ENCODE measurements around the gene ZNF302.

Gene ZNF302

GRCh38 chr19:34722353-34722752, 44.9 kb downstream of the ZNF302 start:
- H3K27me3 ChIP-seq (ENCODE audit: insufficient read depth, low read length) = peaks cover 4% of the 10 kb centered on the region
- H3K36me3 ChIP-seq (ENCODE audit: insufficient read depth, low read length) = no peaks in the 10 kb centered on the region
- no peak overlapping the region for H3K4me3 ChIP-seq (ENCODE audit: low read length)
- no peaks in the 10 kb centered on the region for H3K9me3 ChIP-seq (ENCODE audit: low read length)
- H3K4me1 ChIP-seq (ENCODE audit: insufficient read depth, low read length) = no peaks in the 10 kb centered on the region
- H2AFZ ChIP-seq (ENCODE audit: low read depth, low read length) = no peak overlapping the region

GRCh38 chr19:34725400-34725799, 47.9 kb downstream of the ZNF302 start:
- no peaks in the 10 kb centered on the region for H3K36me3 ChIP-seq (ENCODE audit: insufficient read depth, low read length)
- H3K27me3 ChIP-seq (ENCODE audit: insufficient read depth, low read length) = peaks cover 4% of the 10 kb centered on the region
- H2AFZ ChIP-seq (ENCODE audit: low read depth, low read length) = no peak overlapping the region
- H3K4me1 ChIP-seq (ENCODE audit: insufficient read depth, low read length) = no peaks in the 10 kb centered on the region
- H3K9me3 ChIP-seq (ENCODE audit: low read length) = peaks cover 2% of the 10 kb centered on the region
- H3K4me3 ChIP-seq (ENCODE audit: low read length) = no peak overlapping the region

- Histone ChIP-seq H2AFZ (ENCODE audit: low read depth, low read length) (no peak overlapping the region), H3K4me3 (ENCODE audit: low read length) (no peak overlapping the region), H3K27me3 (ENCODE audit: insufficient read depth, low read length) (no peaks in the 10 kb centered on the region), H3K4me1 (ENCODE audit: insufficient read depth, low read length) (peaks cover 7% of the 10 kb centered on the region), H3K36me3 (ENCODE audit: insufficient read depth, low read length) (no peaks in the 10 kb centered on the region), H3K9me3 (ENCODE audit: low read length) (peaks cover 7% of the 10 kb centered on the region)
Measured at GRCh38 chr19:34731019-34731829, 53.7 kb downstream of the ZNF302 start.

GRCh38 chr19:34731964-34732363, 54.5 kb downstream of the ZNF302 start:
- Histone ChIP-seq H3K4me1 (ENCODE audit: insufficient read depth, low read length) (peaks cover 7% of the 10 kb centered on the region), H2AFZ (ENCODE audit: low read depth, low read length) (no peak overlapping the region)

GRCh38 chr19:34732612-34733211, 55.2 kb downstream of the ZNF302 start:
- H3K9me3 ChIP-seq (ENCODE audit: low read length) = peaks cover 12% of the 10 kb centered on the region
- H3K4me1 ChIP-seq (ENCODE audit: insufficient read depth, low read length) = peaks cover 7% of the 10 kb centered on the region
- no peaks in the 10 kb centered on the region for H3K36me3 ChIP-seq (ENCODE audit: insufficient read depth, low read length)
- no peaks in the 10 kb centered on the region for H3K27me3 ChIP-seq (ENCODE audit: insufficient read depth, low read length)
- no peak overlapping the region for H2AFZ ChIP-seq (ENCODE audit: low read depth, low read length)
- peak overlapping the region; percentile 70 for H3K4me3 ChIP-seq (ENCODE audit: low read length)

More at GRCh38 chr19:34731964-34732363, 54.5 kb downstream of the ZNF302 start:
- H3K9me3 ChIP-seq (ENCODE audit: low read length) = peaks cover 9% of the 10 kb centered on the region
- H3K27me3 ChIP-seq (ENCODE audit: insufficient read depth, low read length) = no peaks in the 10 kb centered on the region
- H3K36me3 ChIP-seq (ENCODE audit: insufficient read depth, low read length) = no peaks in the 10 kb centered on the region
- H3K4me3 ChIP-seq (ENCODE audit: low read length) = no peak overlapping the region

- no peaks in the 10 kb centered on the region for H3K27me3 ChIP-seq (ENCODE audit: insufficient read depth, low read length)
Measured at GRCh38 chr19:34733266-34733745, 55.8 kb downstream of the ZNF302 start.

GRCh38 chr19:34733746-34734536, 56.5 kb downstream of the ZNF302 start, which contains the start of gene ZNF181:
TSS of gene ZNF181 (plus strand) at chr19:34734243. CDS start at chr19:34735038, 795 bp downstream.
- peaks cover 7% of the 10 kb centered on the region for H3K4me1 ChIP-seq (ENCODE audit: insufficient read depth, low read length)
- H3K9me3 ChIP-seq (ENCODE audit: low read length) = peaks cover 13% of the 10 kb centered on the region
- peak within 1 kb of the TSS; percentile 61 for H2AFZ ChIP-seq (ENCODE audit: low read depth, low read length)
- H3K27me3 ChIP-seq (ENCODE audit: insufficient read depth, low read length) = no peaks in the 10 kb centered on the region
- peaks cover 2% of the 10 kb centered on the region for H3K36me3 ChIP-seq (ENCODE audit: insufficient read depth, low read length)
- H3K4me3 ChIP-seq (ENCODE audit: low read length) = peak within 1 kb of the TSS; percentile 70

More at GRCh38 chr19:34733266-34733745, 55.8 kb downstream of the ZNF302 start:
- H3K9me3 ChIP-seq (ENCODE audit: low read length) = peaks cover 11% of the 10 kb centered on the region
- peak overlapping the region; percentile 61 for H2AFZ ChIP-seq (ENCODE audit: low read depth, low read length)
- H3K36me3 ChIP-seq (ENCODE audit: insufficient read depth, low read length) = no peaks in the 10 kb centered on the region
- peaks cover 7% of the 10 kb centered on the region for H3K4me1 ChIP-seq (ENCODE audit: insufficient read depth, low read length)
- H3K4me3 ChIP-seq (ENCODE audit: low read length) = peak overlapping the region; percentile 70

GRCh38 chr19:34734537-34735103, 57.1 kb downstream of the ZNF302 start:
- Histone ChIP-seq H3K36me3 (ENCODE audit: insufficient read depth, low read length) (peaks cover 7% of the 10 kb centered on the region), H3K27me3 (ENCODE audit: insufficient read depth, low read length) (no peaks in the 10 kb centered on the region), H2AFZ (ENCODE audit: low read depth, low read length) (peak overlapping the region; percentile 61), H3K4me1 (ENCODE audit: insufficient read depth, low read length) (peaks cover 7% of the 10 kb centered on the region), H3K4me3 (ENCODE audit: low read length) (peak overlapping the region; percentile 70), H3K9me3 (ENCODE audit: low read length) (peaks cover 17% of the 10 kb centered on the region)

All from neuron (in vitro differentiated cells).